ENCODE measurements around the gene MYADML2. TPM values are rescaled to one million over a fixed set of nuclear protein-coding genes. Genes with fewer than 3 reads are reported as not detected.

MYADML2 gene
- total RNA-seq, 2 donors from 2014 or later = 0.17 TPM; not detected in 1

- intact Hi-C loops (cut with DNase I, micrococcal nuclease) = no loop called here
- ATAC-seq (no peak), DNase-seq (no peak)
Measured at GRCh38 chr17:81950501-81950900, 3.5 kb upstream of the MYADML2 start.

DNA sequence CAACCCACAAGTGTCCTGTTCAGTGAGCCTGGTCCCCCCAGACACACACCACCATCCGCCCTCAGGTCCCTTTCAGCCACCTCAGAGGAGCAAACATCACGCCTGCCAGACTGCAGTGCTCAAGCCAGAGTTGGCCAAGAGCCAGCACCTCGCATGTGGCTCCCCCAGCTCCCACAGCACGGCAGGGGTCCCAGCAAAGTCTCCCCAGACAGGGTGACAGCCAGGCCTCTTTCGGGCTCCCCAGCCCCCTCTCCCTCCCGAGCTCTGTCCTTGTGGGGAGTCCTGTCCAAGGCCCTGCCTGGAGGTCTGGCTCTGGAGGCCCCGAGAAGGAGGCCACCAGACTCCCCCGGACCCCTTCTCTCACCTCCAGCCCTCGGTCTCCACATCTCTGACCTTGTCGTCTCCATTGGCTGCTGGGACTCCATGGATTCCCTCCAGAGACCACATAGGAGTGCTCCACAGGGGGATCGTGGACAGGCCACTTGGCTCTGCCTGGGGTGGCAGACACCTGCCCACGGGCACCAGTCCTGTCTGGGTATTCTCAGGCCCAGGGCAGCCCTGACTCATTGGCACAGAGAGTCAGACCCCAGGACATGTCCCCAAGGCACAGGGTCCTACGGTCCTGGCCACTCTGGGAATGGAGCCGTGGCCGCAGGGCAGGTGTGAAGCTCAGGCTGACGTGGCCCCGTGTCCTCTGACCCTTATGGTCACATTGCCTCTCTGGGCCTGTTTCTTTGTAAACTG lies 1.8 kb upstream of the MYADML2 start:
- DNase-seq (no peak), ATAC-seq (no peak)
- intact Hi-C loops (cut with DNase I, micrococcal nuclease) = no loop called here

GRCh38 chr17:81944858-81945257 lies 2.2 kb downstream of the MYADML2 start:
- ATAC-seq = no peak
- DNase-seq = no peak
- intact Hi-C loops (cut with DNase I, micrococcal nuclease) = no loop called here

GRCh38 chr17:81942167-81942553 lies 4.9 kb downstream of the MYADML2 start:
- intact Hi-C loops (cut with DNase I, micrococcal nuclease) = no loop called here
- DNase-seq (no peak), ATAC-seq (no peak)

DNA sequence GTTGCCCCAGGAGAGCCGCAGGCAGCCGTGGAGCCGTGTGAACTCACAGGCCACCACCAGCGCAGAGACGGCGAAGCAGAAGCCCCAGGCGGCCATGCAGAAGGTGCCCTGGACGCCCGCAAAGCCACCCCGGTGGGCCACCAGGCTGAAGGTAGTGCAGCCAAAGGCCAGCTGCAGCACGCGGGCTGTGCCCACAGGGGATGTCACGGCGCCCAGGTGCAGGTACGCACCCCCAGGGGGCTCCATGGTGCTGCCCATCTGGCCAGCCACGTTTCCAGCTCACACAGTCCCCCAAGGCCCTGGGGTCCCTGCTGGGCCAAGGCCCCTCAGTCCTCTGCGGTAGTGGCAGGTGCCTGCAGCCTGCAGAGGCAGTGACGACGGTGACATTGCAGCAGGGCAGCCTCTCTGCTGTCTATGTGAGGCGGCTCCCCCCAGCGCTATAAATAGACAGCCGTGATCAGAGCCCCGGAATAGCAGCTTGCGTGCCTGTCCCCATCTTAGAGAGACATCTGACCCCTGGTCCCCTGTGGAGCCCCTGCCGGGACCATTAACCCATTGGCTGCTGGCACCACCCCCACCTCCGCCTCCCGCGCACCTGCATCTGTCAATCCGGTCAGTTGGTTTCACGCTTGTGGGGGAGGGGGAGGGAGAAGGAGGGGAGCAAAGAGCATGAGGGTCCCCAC lies 5.4 kb downstream of the MYADML2 start:
- DNase-seq = no peak
- intact Hi-C loops (cut with DNase I, micrococcal nuclease) = no loop called here
- ATAC-seq = no peak

DNA sequence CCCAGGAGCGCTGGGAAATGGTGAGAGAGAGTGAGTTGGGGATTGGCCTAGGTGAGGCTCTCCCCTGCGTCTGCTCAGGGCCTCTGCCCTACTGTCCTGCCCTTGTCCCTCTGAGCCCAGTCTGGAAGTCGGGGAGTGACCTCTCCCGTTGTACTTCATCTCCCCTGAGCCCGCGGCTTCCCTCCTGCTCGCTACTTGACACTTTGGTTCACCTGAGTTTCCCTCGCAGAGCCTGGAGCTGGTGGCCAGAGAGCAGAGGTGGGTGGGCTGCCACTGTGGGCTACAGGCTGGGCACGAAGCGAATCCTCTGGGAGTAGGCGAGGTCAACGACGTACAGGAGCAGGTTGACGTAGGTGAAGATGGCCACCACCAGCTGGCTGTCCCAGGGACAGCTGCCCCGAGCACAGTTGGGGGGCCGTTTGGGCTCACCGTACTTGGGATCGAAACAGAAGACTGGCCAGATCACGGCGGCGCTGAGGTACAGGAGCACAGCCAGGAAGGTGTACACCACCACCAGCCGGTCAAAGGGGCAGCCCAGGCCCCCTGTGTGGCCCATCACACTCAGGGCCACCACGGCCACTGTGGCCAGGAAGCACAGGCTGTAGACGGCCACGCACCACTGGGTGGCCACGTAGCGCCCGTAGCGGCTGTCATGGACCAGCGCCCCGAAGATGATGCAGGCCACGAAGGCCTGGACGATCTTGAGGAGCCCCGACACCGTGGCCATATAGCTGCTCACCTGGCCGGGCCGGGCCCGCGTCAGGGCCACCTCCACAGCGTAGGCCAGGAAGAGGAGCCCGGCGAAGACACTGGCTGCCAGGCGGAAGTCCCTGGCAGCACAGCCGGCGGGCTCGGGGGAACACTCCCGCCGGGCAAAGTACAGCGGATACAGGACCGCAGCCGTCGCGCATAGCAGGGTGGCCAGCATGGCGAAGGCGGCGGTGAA lies 6.2 kb downstream of the MYADML2 start:
- peak; percentile 63 for ATAC-seq
- DNase-seq = peak in 1 of 2 donors; percentile 53
- intact Hi-C loops (cut with DNase I, micrococcal nuclease) = no loop called here

- DNase-seq (no peak), ATAC-seq (no peak)
- intact Hi-C loops (cut with DNase I, micrococcal nuclease) = no loop called here
Measured at GRCh38 chr17:81939881-81940385, 7.1 kb downstream of the MYADML2 start.

- DNase-seq = no peak
Measured at GRCh38 chr17:81939218-81939617, 7.8 kb downstream of the MYADML2 start.

GRCh38 chr17:81935709-81936084 lies 11.3 kb downstream of the MYADML2 start:
- intact Hi-C loops (cut with DNase I, micrococcal nuclease) = no loop called here
- ATAC-seq = no peak
- DNase-seq = no peak

More at GRCh38 chr17:81939218-81939617, 7.8 kb downstream of the MYADML2 start:
- ATAC-seq = no peak
- intact Hi-C loops (cut with DNase I, micrococcal nuclease) = no loop called here

GRCh38 chr17:81934850-81935708 lies 12.0 kb downstream of the MYADML2 start:
- intact Hi-C loops (cut with DNase I, micrococcal nuclease) = no loop called here
- ATAC-seq (no peak), DNase-seq (no peak)

DNA sequence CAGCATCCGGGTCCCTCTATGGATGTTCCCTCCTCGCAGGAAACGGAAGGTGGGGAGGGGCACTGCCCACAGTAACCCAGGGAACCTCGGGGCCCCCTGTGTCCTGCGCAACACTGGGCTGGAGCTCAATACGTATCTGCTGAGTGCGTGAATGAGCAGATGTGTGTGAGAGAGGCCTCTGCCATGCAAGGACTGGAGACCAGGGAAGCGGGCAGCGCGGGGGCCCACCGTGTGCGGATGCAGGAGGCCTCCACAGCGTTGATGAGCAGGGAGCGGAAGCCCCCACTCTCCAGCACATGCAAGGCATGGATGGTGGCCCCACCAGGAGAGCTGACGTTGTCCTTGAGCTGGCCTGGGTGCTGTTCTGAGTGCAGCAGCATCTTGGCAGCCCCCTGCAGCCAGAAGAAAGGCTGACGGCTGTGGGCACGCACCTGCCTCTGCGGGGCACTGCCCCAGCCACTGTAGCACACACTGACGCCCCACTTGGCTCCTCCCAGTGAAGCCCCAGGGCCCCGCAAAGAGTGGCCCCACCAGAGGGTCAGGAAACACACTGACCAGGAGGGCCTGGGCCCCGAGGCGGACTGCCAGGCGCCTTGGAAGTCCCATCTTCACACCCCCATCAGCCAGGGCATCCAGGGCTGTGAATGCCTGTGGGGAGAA lies 12.8 kb downstream of the MYADML2 start:
- DNase-seq (peak in 1 of 2 donors; percentile 23), ATAC-seq (no peak)
- intact Hi-C loops (cut with DNase I, micrococcal nuclease) = no loop called here

GRCh38 chr17:81933178-81933699 lies 13.8 kb downstream of the MYADML2 start:
- DNase-seq = no peak
- intact Hi-C loops (cut with DNase I, micrococcal nuclease) = no loop called here
- ATAC-seq = no peak

DNA sequence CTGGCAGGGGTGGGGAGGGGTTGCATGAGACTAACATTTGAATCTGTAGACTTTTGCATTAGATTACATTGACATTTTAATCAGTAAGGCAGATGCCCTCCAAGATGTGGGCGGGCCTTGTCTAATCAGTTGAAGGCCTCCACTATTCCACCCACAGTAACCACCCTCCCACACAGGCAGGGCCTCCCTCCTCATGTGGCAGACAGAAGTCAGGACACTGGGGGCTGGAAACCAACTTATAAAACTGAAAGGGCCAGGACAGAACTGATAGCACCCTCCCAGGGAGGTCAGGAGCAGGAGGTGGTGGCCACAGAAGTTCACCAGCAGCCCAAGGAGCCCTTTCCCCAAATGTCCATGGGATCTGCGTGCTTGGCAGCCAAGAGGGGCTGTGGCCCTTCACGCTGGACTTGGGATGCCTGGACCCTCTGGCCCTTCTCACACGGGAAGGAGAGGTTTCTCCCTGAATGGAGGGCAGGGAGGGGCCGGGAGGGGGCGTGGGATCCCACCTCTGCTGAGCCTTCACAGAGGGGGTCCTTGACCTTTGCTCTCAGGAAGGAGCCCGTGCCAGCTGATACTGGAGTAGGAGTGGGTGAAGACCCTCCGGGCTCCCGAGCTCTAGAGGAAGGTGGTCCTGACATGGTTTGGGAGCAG lies 14.6 kb downstream of the MYADML2 start:
- peak in 1 of 2 donors; percentile 22 for DNase-seq
- ATAC-seq = no peak
- intact Hi-C loops (cut with DNase I, micrococcal nuclease) = no loop called here

DNA sequence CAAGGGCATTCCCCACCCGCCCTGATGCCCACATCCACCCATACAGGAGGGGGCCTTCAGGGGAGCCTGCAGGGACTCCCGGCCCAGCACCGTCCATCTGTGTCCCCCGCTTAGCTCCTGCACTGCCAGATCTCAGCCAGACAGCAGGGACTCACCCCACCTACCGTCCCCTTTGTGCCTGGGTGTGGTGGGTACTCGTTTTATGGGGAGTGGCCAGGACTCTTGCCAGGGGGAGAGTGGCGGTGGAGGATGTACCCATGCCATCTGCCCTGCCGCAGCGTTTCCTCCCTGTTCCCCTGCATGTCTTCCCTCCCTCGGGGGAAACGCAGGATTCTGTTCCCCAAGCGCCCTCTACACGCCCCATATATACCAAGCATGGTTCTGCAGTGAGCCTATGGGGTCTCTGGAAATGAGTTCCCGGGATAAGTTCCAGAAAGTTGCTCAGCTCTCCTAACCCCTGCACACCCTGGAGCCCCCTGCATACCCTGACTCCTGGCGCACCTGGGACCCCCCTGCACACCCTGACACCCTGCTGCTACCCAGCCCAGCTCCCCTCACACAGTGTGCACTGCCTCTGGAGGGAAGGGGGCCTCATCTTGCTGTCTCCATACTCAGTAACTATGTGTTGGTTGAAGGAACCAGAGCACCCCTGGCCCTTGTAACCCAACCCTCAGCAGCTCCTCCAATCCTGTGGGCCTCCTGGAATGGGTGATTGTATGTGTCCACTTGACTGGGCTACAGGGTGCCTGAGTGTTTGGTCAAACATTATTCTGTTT lies 15.3 kb downstream of the MYADML2 start:
- DNase-seq = peak in 1 of 2 donors; percentile 29
- intact Hi-C loops (cut with DNase I, micrococcal nuclease) = no loop called here
- ATAC-seq = peak; percentile 6

- no peak for ATAC-seq
- intact Hi-C loops (cut with DNase I, micrococcal nuclease) = no loop called here
- no peak for DNase-seq
Measured at GRCh38 chr17:81931189-81931556, 15.9 kb downstream of the MYADML2 start.

All from left colon (tissue), 2 donors.